Spleen (tissue), 11 donors: ENCODE measurements around the gene KRT83. TPM values are rescaled to one million over a fixed set of nuclear protein-coding genes. Genes with fewer than 3 reads are reported as not detected.

Experiments used
- DNase-seq: peaks from one replicate; pipeline ENCODE4 v3.0.0-alpha.2; 2020
- H3K27ac ChIP-seq, 8 donors: fragments of 200-600 bp; sonication (generic) in 7 of 8; 1 replicate in 4 of 8; 2 replicates in 4 of 8; pipeline versions ENCODE4 v1.5.0 to v1.8.0; 2016 to 2021; ENCODE audit warnings: inconsistent platforms in 4 of 8, mild to moderate bottlenecking in 4 of 8, moderate library complexity in 1 of 8
- H3K27me3 ChIP-seq, 7 donors: fragments of 200-600 bp; sonication (generic) in 6 of 7; replicated peaks in 1 of 7; 1 replicate in 4 of 7; 2 replicates in 3 of 7; pipeline versions ENCODE4 v1.5.0 to v1.8.0; 2016 to 2021; ENCODE audit warnings: inconsistent platforms in 3 of 7, mild to moderate bottlenecking in 1 of 7
- H3K36me3 ChIP-seq, 6 donors: fragments of 200-600 bp; sonication (generic) in 5 of 6; 1 replicate in 4 of 6; 2 replicates in 2 of 6; pipeline versions ENCODE4 v1.5.0 to v1.8.0; 2016 to 2021; ENCODE audit warnings: inconsistent platforms in 2 of 6
- H3K4me1 ChIP-seq, 6 donors: fragments of 200-600 bp; sonication (generic) in 5 of 6; 1 replicate in 3 of 6; 2 replicates in 3 of 6; pipeline versions ENCODE4 v1.5.0 to v1.8.0; 2016 to 2021; ENCODE audit warnings: inconsistent platforms in 3 of 6
- H3K4me3 ChIP-seq, 8 donors: fragments of 200-600 bp; sonication (generic) in 7 of 8; 1 replicate in 4 of 8; 2 replicates in 4 of 8; pipeline versions ENCODE4 v1.5.0 to v1.8.0; 2016 to 2021; ENCODE audit warnings: inconsistent platforms in 4 of 8, mild to moderate bottlenecking in 4 of 8, moderate library complexity in 2 of 8
- H3K9me3 ChIP-seq, 8 donors: fragments of 200-600 bp; sonication (generic) in 7 of 8; 1 replicate in 4 of 8; 2 replicates in 4 of 8; pipeline versions ENCODE4 v1.5.0 to v1.8.0; 2016 to 2021; ENCODE audit warnings: inconsistent platforms in 4 of 8
- CTCF ChIP-seq, 11 experiments: fragments of 200-600 bp in 7 of 11; fragments of 450-650 bp in 4 of 11; sonication (generic) in 4 of 11; IDR thresholded peaks in 8 of 11; conservative IDR thresholded peaks in 3 of 11; 1 replicate in 7 of 11; 2 replicates in 4 of 11; pipeline versions ENCODE4 v1.4.0 to v1.8.0; 2016 to 2021; ENCODE audit warnings: antibody characterized with exemption in 11 of 11, inconsistent platforms in 4 of 11, mild to moderate bottlenecking in 1 of 11
- POLR2A ChIP-seq, 3 donors: fragments of 450-650 bp; IDR thresholded peaks; one replicate each; pipeline ENCODE4 v1.5.1; 2017; ENCODE audit warnings: antibody characterized with exemption in 3 of 3, mild to moderate bottlenecking in 1 of 3
- POLR2AphosphoS5 ChIP-seq, 3 donors: sonication (generic); formaldehyde crosslinking; IDR thresholded peaks; one replicate each; pipeline ENCODE4 v1.5.1; 2017; ENCODE audit warnings: antibody characterized with exemption in 3 of 3
- WGBS, 5 donors: extraction: QIAGEN DNeasy Blood & Tissue Kit in 3 of 5; methylation state at CpG; one replicate each; pipeline versions ENCODE4 v1.1.5 to v1.1.7; 2013 to 2018; 5-methylcytosine and 5-hydroxymethylcytosine counted together
- intact Hi-C: fragments of 100-400 bp; cut with DNase I; formaldehyde crosslinking; loops from one replicate; pipeline ENCODE4 v1.15.0; 2023; ENCODE audit warnings: low total_unique reads
- polyA plus RNA-seq, 3 donors: library from polyadenylated mRNA; stranded (reverse); fragments of 200-250 nt; gene quantifications; one replicate each; pipeline ENCODE4 v1.2.1, GENCODE V29; 2013
- total RNA-seq, 7 donors: library from RNA; depleted of rRNA in 3 of 7; stranded (reverse); fragments of >200 nt in 3 of 7; fragmentation: NEBNext Ultra II Directional in 4 of 7; extraction: Animal tissue kit (Norgen Biotek cat#: 25700) in 4 of 7; gene quantifications; one replicate each; pipeline versions ENCODE4 v1.1.0 to v1.2.1, GENCODE V29; 2016 to 2021
- donor health status: healthy with polysubstance abuse.
- donor health status: DM: no; HTN: no; CAD: no; lungs with moderate emphysema.
- donor health status: DM: no; HTN: no; CAD: no.
- donor health status: Bipolar disorder and iron deficiency.
- donor health status: healthy.
- donor health status: DM: no; HTN: no; CAD: no.
- donor health status: DM: yes; HTN: yes; CAD: no.

Gene KRT83
- total and polyA plus RNA-seq, 10 donors: not detected

- Histone ChIP-seq H3K4me1 (no peaks in the 10 kb centered on the region), H3K27ac (no peak overlapping the region), H3K36me3 (no peaks in the 10 kb centered on the region), H3K27me3 (peaks cover 0 to 28% (median 0%) of the 10 kb centered on the region in 7 donors), H3K9me3 (peaks cover 0 to 20% (median 12%) of the 10 kb centered on the region in 8 donors), H3K4me3 (no peak overlapping the region)
- WGBS, 5 donors: 64 to 80% (median 70%) methylated on average over 2 of the region's 2 CpGs
- TF ChIP-seq POLR2A (IDR thresholded peaks at IDR 0.05) (no peak), CTCF (IDR thresholded peaks at IDR 0.05 in 8 of 11, conservative IDR thresholded peaks at IDR 0.05 in 3 of 11) (no peak), POLR2AphosphoS5 (IDR thresholded peaks at IDR 0.05) (no peak)
- intact Hi-C loops: no loop called here
- no peak for DNase-seq
Measured at GRCh38 chr12:52336641-52337040, 15.4 kb upstream of the KRT83 start.

GRCh38 chr12:52335598-52336262 is 14.5 kb upstream of the KRT83 start:
- TF ChIP-seq POLR2A (IDR thresholded peaks at IDR 0.05) (no peak), POLR2AphosphoS5 (IDR thresholded peaks at IDR 0.05) (no peak), CTCF (IDR thresholded peaks at IDR 0.05 in 8 of 11, conservative IDR thresholded peaks at IDR 0.05 in 3 of 11) (no peak)
- Histone ChIP-seq H3K4me3 (no peak overlapping the region), H3K4me1 (no peaks in the 10 kb centered on the region), H3K9me3 (peaks cover 0 to 20% (median 12%) of the 10 kb centered on the region in 8 donors), H3K27ac (no peak overlapping the region), H3K27me3 (peaks cover 0 to 23% (median 0%) of the 10 kb centered on the region in 7 donors), H3K36me3 (no peaks in the 10 kb centered on the region)
- 81 to 89% (median 85%) methylated on average over 3 to 4 of the region's 4 CpGs for WGBS, 5 donors
- intact Hi-C loops: no loop called here
- no peak for DNase-seq

- intact Hi-C loops: no loop called here
- DNase-seq: no peak
- Histone ChIP-seq H3K9me3 (peaks cover 0 to 20% (median 12%) of the 10 kb centered on the region in 8 donors), H3K4me1 (no peaks in the 10 kb centered on the region), H3K27me3 (peaks cover 0 to 23% (median 0%) of the 10 kb centered on the region in 7 donors), H3K27ac (no peak overlapping the region), H3K36me3 (no peaks in the 10 kb centered on the region), H3K4me3 (no peak overlapping the region)
- WGBS, 5 donors: 82 to 88% (median 86%) methylated on average over 3 of the region's 3 CpGs
- TF ChIP-seq POLR2AphosphoS5 (IDR thresholded peaks at IDR 0.05) (no peak), CTCF (IDR thresholded peaks at IDR 0.05 in 8 of 11, conservative IDR thresholded peaks at IDR 0.05 in 3 of 11) (no peak), POLR2A (IDR thresholded peaks at IDR 0.05) (no peak)
Measured at GRCh38 chr12:52334185-52334584, 13.0 kb upstream of the KRT83 start.

- no peak for TF ChIP-seq POLR2AphosphoS5 (IDR thresholded peaks at IDR 0.05)
- no peak for TF ChIP-seq POLR2A (IDR thresholded peaks at IDR 0.05)
- TF ChIP-seq CTCF (IDR thresholded peaks at IDR 0.05 in 8 of 11, conservative IDR thresholded peaks at IDR 0.05 in 3 of 11): no peak
- H3K36me3 ChIP-seq: no peaks in the 10 kb centered on the region
- intact Hi-C loops: no loop called here
- no peak overlapping the region for H3K27ac ChIP-seq
- H3K9me3 ChIP-seq: peaks cover 0 to 20% (median 12%) of the 10 kb centered on the region in 8 donors
- 54 to 80% (median 63%) methylated on average over 2 to 3 of the region's 3 CpGs for WGBS, 5 donors
- H3K4me3 ChIP-seq: no peak overlapping the region
- no peaks in the 10 kb centered on the region for H3K4me1 ChIP-seq
- peaks cover 0 to 19% (median 0%) of the 10 kb centered on the region in 7 donors for H3K27me3 ChIP-seq
- no peak for DNase-seq
Measured at GRCh38 chr12:52333321-52333720, 12.1 kb upstream of the KRT83 start.
